GM12891 (cell line): ENCODE data around the gene STRADB.
"Not testable (repeated sequence)": the region's sequence is repeated elsewhere in the genome, so short reads cannot be mapped to it uniquely, and the experiment has no call there.

Experiments used
- DNase-seq: peaks from one replicate; pipeline ENCODE4 v3.0.0; 2011; ENCODE audit warnings: low spot score; ENCODE audit not compliant: insufficient read length
- FAIRE-seq: peaks from 2 replicates; lab custom pipeline; 2011; peaks lifted over from hg19 to GRCh38; lab: Jason Lieb, UNC
- PAX5 ChIP-seq: IDR thresholded peaks from 2 replicates; pipeline ENCODE4 v1.6.1; 2011; ENCODE audit warnings: low read length, moderate library complexity, mild to moderate bottlenecking; ENCODE audit not compliant: insufficient read depth, severe bottlenecking
- POLR2A ChIP-seq: IDR thresholded peaks from 2 replicates; pipeline ENCODE4 v1.6.1; 2011; ENCODE audit warnings: low read depth, low read length, control low read depth
- POLR2AphosphoS5 ChIP-seq: IDR thresholded peaks from 2 replicates; pipeline ENCODE4 v1.6.1; 2011; ENCODE audit warnings: low read depth, low read length, control low read depth
- POU2F2 ChIP-seq: IDR thresholded peaks from 2 replicates; pipeline ENCODE4 v1.6.1; 2011; ENCODE audit warnings: low read depth, mild to moderate bottlenecking, control low read depth, low read length, moderate library complexity
- SPI1 ChIP-seq: IDR thresholded peaks from 2 replicates; pipeline ENCODE4 v1.6.1; 2011; ENCODE audit warnings: low read depth, low read length, control low read depth
- TAF1 ChIP-seq: IDR thresholded peaks from 2 replicates; pipeline ENCODE4 v1.6.1; 2011; ENCODE audit warnings: low read depth, low read length, control low read depth

Gene STRADB

DNA sequence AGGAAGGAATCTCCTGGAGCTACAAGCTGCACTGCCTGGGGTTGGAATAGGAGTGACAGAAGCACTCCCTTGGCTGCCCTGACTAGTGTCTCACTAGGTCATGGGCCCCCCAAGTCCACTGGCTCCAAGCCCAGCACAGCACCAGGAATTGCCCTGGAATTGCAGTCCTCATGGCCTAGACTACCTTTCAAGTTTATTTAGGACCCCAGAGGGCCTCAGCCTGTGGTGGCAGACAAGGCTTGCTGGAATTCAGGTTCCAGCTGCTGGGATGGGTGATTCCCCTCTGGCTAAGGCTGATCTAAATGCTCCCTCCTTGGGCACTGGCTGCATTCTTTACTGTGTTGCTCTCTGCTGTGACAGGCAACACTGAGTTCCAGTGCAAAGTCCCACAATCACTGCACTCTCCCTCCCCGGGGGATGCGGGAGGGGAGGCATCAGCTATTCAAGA is 14.0 kb downstream of the STRADB start:
- FAIRE-seq: no peak
- no peak for DNase-seq
- TF ChIP-seq TAF1 (no peak), POU2F2 (no peak), POLR2AphosphoS5 (no peak), SPI1 (no peak), PAX5 (no peak), POLR2A (no peak)

DNA sequence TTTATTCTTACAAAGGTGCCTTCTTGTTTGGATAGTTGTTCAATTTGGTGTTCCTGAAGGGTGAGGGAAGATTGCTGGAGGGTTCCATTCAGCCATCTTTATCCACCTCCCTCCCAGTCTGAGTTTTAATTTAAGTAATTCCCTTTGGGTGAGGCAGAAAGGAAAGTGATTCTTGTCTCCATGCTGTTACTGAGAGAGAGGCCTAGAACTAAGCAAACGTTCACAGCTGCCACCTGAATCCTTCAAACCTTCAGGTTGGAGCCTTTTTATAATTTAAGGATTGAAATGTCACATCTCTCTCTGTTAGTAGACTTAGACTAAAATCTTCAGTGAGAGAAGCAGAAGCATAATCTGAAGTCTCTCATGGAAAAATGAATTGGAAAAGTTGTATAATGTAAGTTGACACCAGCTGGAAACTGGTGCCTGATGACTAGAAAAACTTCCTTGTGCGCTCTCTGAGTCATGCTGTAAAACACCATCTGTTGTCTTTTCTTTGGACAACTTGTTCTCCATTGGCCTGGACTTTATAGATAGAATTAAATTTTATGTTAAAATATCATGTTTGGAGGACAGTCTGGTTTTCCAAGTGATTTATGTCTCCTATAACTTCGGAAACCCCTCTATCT is 14.6 kb downstream of the STRADB start:
- DNase-seq: no peak
- no peak for FAIRE-seq
- TF ChIP-seq POU2F2 (no peak), SPI1 (no peak), POLR2A (no peak), POLR2AphosphoS5 (no peak), PAX5 (no peak), TAF1 (no peak)

DNA sequence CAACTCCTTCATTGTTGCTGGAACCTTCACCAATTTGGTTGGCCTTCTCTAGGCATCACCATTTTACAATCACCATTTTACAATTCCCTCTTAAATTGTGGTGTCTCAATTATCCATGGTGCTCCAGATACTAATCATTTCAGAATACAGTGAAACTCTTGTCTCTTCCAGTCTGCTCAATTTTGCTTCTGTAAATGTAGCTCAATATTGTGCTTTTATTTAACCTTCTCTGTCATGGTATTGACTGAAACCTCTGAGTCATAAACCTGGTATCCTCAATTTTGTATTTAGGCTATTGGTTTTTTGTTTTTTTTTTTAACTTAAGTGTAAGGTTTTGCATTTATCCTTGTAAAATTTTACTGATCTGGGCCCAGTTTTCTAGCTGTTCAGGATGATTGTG is 16.1 kb downstream of the STRADB start:
- FAIRE-seq: no peak
- TF ChIP-seq POU2F2 (no peak), POLR2AphosphoS5 (no peak), TAF1 (no peak), SPI1 (no peak), POLR2A (no peak), PAX5 (no peak)
- no peak for DNase-seq

DNA sequence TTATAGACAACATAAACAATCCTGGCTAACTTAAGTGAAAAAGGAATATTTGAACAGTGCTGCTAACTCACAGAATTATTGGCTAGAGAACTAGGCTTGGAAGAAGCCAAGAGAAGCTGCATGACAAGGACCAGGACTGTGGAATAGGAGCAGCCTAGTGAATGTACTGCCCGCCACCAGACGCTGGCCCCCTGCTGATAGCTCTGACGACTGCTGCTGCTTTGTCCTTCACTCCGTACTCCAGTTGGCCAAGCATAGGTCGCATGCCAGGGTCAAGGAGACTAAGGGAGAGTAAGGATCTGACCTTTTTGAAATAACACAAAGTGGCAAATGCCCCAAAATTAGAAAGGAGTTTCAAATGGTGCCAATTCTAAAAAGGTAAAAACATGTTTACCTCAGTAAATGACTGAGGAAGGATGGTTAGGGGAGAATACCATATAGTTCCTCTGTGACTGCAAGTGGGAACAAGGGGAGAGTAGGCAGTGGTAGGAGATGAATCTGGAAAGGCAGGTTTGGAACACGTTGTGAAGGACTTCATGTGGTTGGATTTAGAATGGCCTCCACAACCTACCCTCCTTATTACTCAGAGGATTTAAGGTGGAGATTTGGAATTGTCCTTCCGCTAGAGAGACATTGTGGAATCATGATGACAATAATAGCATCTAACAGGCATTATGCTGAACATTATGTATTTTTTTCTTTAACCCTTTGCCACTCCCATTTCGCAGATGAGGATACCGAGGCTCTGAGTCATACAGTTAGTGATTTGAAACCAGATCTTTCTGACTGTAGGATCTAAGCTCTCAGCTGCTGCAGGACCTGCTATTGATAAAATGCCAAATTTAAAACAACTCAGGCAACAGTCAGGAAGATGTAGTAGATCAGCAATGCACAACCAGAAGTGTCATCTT is 19.5 kb downstream of the STRADB start:
- TF ChIP-seq TAF1 (no peak), POLR2AphosphoS5 (no peak), SPI1 (no peak), POU2F2 (no peak), POLR2A (no peak), PAX5 (no peak)
- FAIRE-seq: no peak
- DNase-seq: no peak

DNA sequence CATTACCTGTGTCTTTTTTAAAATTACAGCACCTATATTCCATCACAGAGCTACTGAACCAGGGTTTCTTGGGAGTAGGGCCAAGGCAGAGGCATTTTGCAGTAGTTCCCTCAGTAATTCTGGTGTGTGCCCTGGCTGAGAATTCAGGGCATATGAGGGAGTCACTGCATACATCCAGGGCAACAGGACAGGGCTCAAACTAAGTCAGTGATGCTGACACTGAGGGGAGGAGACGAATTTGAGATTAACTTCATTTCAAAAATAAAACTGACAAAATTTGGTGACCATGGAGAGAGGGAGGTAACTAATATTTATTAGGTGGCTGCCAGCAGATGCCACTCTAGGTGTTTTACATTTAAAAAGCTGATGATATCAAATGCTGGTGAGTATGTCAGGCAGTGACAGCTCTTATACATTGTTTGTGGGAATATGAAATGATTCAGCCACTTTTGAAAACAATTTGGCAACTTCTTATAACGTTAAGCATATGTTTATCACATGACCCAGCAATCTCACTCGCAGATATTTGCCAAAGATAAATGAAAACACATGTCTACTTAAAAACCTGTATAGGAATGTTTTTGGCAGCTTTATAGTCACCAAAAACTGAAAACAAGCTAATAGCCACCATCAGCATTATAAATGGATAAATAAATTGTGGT is 20.3 kb downstream of the STRADB start:
- DNase-seq (no peak), FAIRE-seq (no peak)
- TF ChIP-seq POLR2A: no peak
- no peak for TF ChIP-seq PAX5
- no peak for TF ChIP-seq SPI1
- TF ChIP-seq POU2F2: no peak
- TF ChIP-seq POLR2AphosphoS5: no peak
- no peak for TF ChIP-seq TAF1

DNA sequence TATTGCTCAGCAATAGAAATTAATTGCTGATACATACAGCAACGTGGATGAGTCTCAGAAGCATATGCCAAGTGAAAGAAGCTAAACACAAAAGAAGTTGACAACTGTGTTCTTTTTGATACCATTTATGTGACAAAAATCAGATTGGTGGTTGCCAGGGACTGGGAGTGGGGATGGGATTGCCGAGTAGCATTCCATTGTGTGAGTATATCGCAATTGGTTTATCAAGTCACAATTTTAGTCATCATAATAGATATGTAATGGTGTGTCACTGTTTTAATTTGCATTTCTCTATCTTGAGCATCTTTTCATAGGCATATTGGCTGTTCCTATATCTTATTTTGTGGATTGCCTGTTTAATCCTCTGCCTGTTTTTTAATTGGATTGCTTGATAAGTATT is 20.9 kb downstream of the STRADB start:
- no peak for DNase-seq
- TF ChIP-seq TAF1: no peak
- FAIRE-seq: no peak

DNA sequence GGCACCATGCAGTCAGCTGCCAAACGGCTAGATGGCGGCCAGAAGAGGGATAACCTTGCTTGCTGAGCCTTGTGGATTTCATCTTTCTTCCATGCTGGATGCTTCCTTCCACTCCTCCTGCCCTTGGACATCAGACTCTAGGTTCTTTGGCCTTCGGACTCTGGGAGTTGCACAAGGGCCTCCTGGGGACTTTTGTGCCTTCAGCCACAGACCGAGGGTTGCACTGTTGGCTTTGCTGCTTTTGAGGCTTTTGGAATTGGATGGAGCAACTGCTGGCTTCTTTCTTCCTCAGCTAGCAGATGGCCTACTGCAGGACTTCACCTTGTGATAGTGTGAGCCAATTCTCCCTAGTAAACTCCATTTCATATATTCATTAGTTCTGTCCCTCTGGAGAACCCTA is 31.0 kb downstream of the STRADB start:
- FAIRE-seq (no peak), DNase-seq (no peak)
- TF ChIP-seq PAX5: no peak
- TF ChIP-seq POU2F2: no peak
- TF ChIP-seq POLR2A: no peak
- no peak for TF ChIP-seq POLR2AphosphoS5
- TF ChIP-seq SPI1: no peak
- no peak for TF ChIP-seq TAF1

DNA sequence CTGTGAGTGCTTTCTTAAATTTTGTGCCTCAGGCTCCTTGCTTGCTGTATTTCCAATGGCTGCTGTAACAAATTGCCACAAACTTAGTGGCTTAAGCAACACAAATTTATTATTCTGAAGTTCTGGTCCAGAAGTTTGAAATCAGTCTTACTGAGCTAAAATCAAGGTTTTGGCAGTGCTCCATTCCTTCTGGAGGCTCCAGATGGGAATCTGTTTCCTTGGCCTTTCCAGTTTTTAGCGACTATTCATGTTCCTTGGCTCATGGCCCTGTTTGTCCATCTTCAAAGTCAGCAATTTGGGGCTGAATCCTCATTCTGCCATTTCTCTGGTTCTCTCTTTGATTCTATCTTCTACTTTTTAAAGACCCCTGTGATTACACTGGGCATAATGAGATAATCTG is 31.8 kb downstream of the STRADB start:
- TF ChIP-seq POU2F2 (no peak), PAX5 (no peak), TAF1 (no peak), SPI1 (no peak), POLR2A (no peak), POLR2AphosphoS5 (no peak)
- DNase-seq (no peak), FAIRE-seq (no peak)

DNA sequence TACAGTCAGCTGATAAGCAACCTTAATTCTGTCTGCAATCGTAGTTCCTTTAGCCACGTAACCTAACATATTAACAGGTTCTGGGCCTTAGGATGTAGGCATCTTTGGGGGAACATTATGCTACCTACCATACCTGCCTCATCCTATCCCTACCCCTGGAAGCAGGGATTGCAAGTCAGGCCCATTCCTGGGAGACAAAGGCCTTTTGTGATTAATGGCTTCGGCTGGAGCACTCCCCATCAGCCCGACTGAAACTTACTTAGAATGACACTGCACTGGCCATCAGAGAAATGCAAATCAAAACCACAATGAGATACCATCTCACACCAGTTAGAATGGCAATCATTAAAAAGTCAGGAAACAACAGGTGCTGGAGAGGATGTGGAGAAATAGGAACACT is 32.2 kb downstream of the STRADB start:
- not testable (repeated sequence) for DNase-seq, FAIRE-seq
